RWPE2 (cell line): ENCODE results near the gene INCA1.

Source experiments
- ATAC-seq: fragments of 200-7000 bp; cut with Tn5 transposase; 3 replicates; pipeline ENCODE4 v1.9.1; 2021; ENCODE audit warnings: low read depth
- DNase-seq: peaks from one replicate; pipeline ENCODE4 v3.0.0-alpha.2; 2020; ENCODE audit warnings: low spot score
- H3K27ac ChIP-seq: fragments of 450-650 bp; 2 replicates; pipeline ENCODE4 v1.5.1; 2017; ENCODE audit warnings: mild to moderate bottlenecking; ENCODE audit not compliant: poor library complexity, severe bottlenecking
- H3K27me3 ChIP-seq: fragments of 250-450 bp; sonication (Bioruptor Pico); 2 replicates; pipeline ENCODE4 v1.5.1; 2021; ENCODE audit warnings: mild to moderate bottlenecking, moderate library complexity; ENCODE audit not compliant: insufficient read depth, poor library complexity, severe bottlenecking
- H3K36me3 ChIP-seq: fragments of 250-450 bp; sonication (Bioruptor Pico); 2 replicates; pipeline ENCODE4 v1.5.1; 2020; ENCODE audit warnings: low read depth, mild to moderate bottlenecking, moderate library complexity
- H3K4me1 ChIP-seq: fragments of 250-450 bp; sonication (Bioruptor Pico); 2 replicates; pipeline ENCODE4 v1.5.1; 2021; ENCODE audit warnings: mild to moderate bottlenecking, moderate library complexity; ENCODE audit not compliant: insufficient read depth, poor library complexity, severe bottlenecking
- H3K4me3 ChIP-seq: fragments of 250-450 bp; sonication (Bioruptor Pico); 2 replicates; pipeline ENCODE4 v1.5.1; 2021; ENCODE audit warnings: mild to moderate bottlenecking, moderate library complexity; ENCODE audit not compliant: severe bottlenecking
- H3K9me3 ChIP-seq: fragments of 250-450 bp; sonication (Bioruptor Pico); 2 replicates; pipeline ENCODE4 v1.5.1; 2021; ENCODE audit warnings: mild to moderate bottlenecking, moderate library complexity; ENCODE audit not compliant: severe bottlenecking
- TF ChIP-seq, protein P1 (sequence below): fragments of 450-650 bp; IDR thresholded peaks from one replicate; pipeline ENCODE4 v1.5.1; 2017; ENCODE audit warnings: mild to moderate bottlenecking, moderate library complexity; ENCODE audit not compliant: poor library complexity, severe bottlenecking

Gene INCA1

GRCh38 chr17:4950746-4951204, 46.5 kb downstream of the INCA1 start, which contains the start of gene ENO3:
Gene ENO3 (plus strand): TSS chr17:4951119. CDS start chr17:4951830, 711 bp downstream.
- TF ChIP-seq, protein P1, sequence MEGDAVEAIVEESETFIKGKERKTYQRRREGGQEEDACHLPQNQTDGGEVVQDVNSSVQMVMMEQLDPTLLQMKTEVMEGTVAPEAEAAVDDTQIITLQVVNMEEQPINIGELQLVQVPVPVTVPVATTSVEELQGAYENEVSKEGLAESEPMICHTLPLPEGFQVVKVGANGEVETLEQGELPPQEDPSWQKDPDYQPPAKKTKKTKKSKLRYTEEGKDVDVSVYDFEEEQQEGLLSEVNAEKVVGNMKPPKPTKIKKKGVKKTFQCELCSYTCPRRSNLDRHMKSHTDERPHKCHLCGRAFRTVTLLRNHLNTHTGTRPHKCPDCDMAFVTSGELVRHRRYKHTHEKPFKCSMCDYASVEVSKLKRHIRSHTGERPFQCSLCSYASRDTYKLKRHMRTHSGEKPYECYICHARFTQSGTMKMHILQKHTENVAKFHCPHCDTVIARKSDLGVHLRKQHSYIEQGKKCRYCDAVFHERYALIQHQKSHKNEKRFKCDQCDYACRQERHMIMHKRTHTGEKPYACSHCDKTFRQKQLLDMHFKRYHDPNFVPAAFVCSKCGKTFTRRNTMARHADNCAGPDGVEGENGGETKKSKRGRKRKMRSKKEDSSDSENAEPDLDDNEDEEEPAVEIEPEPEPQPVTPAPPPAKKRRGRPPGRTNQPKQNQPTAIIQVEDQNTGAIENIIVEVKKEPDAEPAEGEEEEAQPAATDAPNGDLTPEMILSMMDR: no peak
- H3K27ac ChIP-seq: peak within 1 kb of the TSS; percentile 99
- no peaks in the 10 kb centered on the region for H3K27me3 ChIP-seq
- ATAC-seq: no peak
- no peak for DNase-seq
- H3K4me1 ChIP-seq: peaks cover 12% of the 10 kb centered on the region
- H3K4me3 ChIP-seq: peak within 1 kb of the TSS; percentile 88
- H3K9me3 ChIP-seq: no peaks in the 10 kb centered on the region
- H3K36me3 ChIP-seq: peaks cover 23% of the 10 kb centered on the region

- Histone ChIP-seq H3K36me3 (peaks cover 28% of the 10 kb centered on the region), H3K27ac (peak overlapping the region; percentile 99), H3K4me1 (peaks cover 18% of the 10 kb centered on the region), H3K9me3 (no peaks in the 10 kb centered on the region), H3K4me3 (peak overlapping the region; percentile 88), H3K27me3 (no peaks in the 10 kb centered on the region)
- TF ChIP-seq, protein P1: no peak
- DNase-seq (no peak), ATAC-seq (peak; percentile 14)
Observed at GRCh38 chr17:4950075-4950745, 47.1 kb downstream of the INCA1 start.

- DNase-seq: peak; percentile 92
- Histone ChIP-seq H3K4me1 (peaks cover 25% of the 10 kb centered on the region), H3K4me3 (peak overlapping the region; percentile 88), H3K36me3 (peaks cover 34% of the 10 kb centered on the region), H3K9me3 (no peaks in the 10 kb centered on the region), H3K27ac (peak overlapping the region; percentile 99), H3K27me3 (no peaks in the 10 kb centered on the region)
- ATAC-seq: peak; percentile 13
- TF ChIP-seq, protein P1: no peak
Observed at GRCh38 chr17:4949321-4950074, 47.8 kb downstream of the INCA1 start.

DNA sequence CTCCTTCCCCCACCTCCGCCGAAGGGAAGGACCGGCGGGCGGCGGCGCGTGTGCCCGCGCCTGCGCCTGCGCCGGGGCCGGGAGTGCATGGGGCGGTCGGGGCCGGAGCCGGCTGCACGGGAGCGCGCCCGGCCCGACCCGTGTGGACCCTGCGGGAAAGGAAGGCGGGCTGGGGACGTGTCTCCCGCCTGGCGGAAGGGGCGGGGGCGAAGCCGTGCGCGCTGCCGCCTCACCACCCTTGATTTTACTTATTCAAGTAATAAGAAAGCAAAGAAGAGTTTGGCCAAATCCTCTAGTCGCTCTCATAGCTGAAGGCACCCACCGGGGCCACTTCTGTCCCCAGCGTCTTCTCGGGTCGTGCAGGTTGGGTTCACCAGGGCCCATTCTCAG, 48.4 kb downstream of the INCA1 start:
- TF ChIP-seq, protein P1: no peak
- ATAC-seq (peak; percentile 50), DNase-seq (peak; percentile 85)
- peak overlapping the region; percentile 99 for H3K27ac ChIP-seq
- no peaks in the 10 kb centered on the region for H3K27me3 ChIP-seq
- peaks cover 37% of the 10 kb centered on the region for H3K36me3 ChIP-seq
- no peaks in the 10 kb centered on the region for H3K9me3 ChIP-seq
- H3K4me1 ChIP-seq: peaks cover 27% of the 10 kb centered on the region
- peak overlapping the region; percentile 88 for H3K4me3 ChIP-seq
